MV-4-11 (cell line): ENCODE data around the gene GRB14.

Experiments
- DNase-seq: peaks from one replicate; lab custom pipeline; 2025; lab: John Stamatoyannopoulos, UW

The GRB14 gene

DNA sequence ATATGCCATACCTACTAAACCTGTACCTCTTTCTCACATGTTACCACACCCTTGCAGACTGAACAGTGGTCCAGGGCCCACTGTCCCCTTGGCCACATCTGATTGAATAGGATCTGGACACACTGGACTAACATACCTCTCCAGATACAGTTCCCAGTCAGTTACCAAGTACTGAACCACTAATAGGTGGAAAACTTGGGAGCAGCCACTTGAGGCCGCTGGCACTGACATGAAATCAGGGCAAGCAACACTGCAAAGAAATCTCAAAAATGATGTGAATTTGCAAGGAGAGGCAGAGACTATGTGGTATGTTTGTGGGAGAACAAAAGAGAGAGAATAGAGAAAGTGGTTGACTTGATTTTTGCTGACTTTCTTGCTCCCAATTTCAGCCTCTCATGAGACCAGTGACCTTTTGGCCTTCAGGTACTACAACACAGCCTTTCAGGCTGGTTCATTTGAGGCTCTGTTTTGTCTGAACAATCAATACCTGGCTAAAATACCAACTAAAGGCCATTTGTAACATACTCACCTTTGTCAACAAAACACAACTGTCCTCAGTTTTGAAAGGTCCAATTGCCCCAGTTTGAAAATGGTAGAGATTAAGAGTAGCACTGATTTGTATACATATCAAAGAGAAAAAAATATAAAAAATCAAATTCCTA is 7.8 kb downstream of the GRB14 start:
- no peak for DNase-seq

- DNase-seq: no peak
These were observed 11.5 kb downstream of the GRB14 start for GRCh38 chr2:164609790-164610189.

DNA sequence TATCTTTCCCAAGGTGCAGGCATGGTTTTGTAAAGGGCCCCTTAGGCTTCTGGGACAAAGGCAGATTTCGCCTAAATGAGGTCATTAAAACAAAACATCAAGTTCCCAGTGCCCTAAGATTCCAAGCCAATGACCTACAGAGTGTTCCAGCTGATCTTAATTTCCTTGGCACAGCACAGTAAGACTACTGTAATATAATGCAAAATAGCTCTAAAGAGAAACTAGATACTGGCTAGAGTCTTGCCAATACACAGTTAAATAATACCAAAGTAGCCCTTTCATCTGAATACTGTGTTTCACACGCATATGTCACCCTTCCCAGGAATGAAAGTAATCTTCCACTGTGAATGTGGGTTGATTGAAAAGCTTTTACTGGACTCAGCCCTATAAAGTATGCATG is 14.7 kb downstream of the GRB14 start:
- no peak for DNase-seq

DNA sequence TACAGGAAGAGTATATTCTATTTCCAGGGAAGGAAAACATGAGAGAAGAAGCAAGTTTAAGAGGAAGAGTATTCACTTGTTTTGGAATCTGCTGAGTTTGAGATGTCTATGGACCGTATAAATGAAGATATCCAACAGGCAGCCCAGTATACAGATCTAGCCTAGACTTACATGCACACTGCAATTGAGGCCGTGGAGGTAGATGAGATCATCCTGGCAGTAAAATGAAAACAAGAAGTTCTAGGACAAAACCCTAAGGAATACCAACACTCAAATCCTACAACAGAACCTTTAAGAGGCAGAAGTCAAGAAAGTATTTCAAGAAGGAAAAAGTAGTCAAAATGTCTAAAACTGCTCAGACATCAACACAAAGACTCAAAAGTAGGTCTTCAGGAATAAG is 16.0 kb downstream of the GRB14 start:
- DNase-seq: no peak

- DNase-seq: no peak
These were observed 20.5 kb downstream of the GRB14 start for GRCh38 chr2:164600763-164601162.

GRCh38 chr2:164599954-164600589 is 21.2 kb downstream of the GRB14 start:
- peak; percentile 36 for DNase-seq

DNA sequence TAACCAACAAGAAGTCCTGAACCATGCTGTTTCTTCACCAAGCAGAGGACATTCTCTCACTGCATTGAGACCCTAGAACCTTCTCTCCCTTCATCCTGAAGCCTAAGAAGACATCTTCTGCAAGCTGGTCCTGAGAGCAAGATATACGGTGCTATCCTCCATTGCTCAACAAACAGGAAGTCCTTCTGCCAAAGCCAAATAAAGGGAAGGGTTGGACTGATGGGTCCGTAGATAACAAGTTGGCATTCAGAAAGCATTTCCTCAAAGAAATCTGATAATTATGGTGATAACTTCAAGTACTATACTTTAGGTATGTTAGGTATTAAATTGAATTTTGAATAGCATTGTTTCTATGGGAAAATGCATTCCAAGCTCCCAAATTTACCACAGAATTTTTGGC is 23.3 kb downstream of the GRB14 start:
- DNase-seq: peak; percentile 1

DNA sequence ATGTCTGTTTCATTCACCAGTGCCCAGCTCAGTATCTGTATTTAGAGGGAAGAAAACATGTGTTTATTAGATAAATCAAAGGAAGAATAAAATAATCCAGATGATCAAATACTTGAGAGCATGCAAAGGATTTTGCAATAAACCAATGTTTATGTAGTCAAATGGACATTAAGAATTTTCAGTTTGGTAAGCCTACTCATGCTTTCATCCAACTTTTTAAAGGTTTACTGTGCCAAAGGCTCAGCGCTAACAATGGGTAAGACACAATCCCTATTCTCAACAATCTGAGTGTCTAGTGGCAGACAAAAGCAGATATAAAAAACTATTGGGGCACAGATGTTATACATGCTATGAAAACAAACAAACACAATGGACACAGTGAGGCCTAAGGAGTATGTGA is 26.3 kb downstream of the GRB14 start:
- no peak for DNase-seq

- DNase-seq: no peak
These were observed 27.3 kb downstream of the GRB14 start for GRCh38 chr2:164593959-164594358.

DNA sequence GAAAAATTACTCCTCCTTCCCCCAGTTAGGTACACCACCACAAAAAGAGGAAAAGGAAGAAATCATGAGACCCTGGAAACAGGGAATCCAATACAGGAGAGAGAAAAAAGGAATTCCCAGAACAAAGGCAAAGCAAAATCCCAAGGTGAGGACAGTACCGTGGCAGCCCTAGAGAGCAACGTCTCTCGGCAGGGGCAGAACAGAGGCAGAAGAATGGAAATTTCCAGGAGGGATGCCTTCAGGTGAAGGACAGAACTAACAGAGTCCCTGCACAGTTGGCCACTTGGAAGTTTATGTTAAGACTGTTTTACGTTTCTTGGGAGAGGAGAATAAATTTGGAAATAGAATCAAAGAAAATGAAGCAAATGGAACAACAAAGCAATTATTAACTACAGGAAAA is 27.7 kb downstream of the GRB14 start:
- no peak for DNase-seq

DNA sequence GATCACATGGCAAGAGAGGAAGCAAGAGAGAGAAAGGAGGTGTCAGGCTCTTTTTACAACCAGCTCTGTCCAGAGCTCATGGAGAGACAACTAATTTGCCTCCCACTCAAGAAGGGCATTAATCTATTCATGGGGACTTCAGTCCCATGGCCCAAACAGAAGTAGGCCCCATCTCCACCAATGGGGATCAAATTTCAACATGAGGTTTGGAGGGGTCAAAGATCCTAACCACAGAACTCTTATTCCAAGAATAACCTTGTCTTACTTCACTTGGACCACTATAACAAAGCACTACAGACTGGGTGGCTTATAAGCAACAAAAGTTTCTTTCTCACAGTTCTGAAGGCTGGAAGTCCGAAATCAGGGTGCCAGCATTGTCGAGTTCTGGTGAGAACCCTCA is 31.8 kb downstream of the GRB14 start:
- no peak for DNase-seq

DNA sequence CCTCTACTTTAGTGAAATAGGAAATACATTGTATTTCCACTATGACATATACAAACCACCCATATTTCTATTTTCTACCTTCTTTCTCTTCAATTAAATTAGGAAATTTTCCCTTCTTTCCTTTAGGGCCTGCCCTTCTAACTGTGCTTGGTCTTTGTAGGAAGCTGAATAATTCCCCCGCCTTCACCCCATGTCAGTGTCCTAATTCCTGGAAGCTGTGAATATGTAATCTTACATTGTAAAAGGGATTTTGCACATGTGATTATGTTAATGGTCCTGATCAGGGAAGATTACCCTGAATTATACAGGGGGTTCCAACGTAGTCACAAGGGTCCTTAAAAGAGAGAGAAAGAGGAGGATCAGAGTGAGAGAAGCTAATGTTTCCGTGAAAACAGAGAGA is 40.2 kb downstream of the GRB14 start:
- DNase-seq: no peak

DNA sequence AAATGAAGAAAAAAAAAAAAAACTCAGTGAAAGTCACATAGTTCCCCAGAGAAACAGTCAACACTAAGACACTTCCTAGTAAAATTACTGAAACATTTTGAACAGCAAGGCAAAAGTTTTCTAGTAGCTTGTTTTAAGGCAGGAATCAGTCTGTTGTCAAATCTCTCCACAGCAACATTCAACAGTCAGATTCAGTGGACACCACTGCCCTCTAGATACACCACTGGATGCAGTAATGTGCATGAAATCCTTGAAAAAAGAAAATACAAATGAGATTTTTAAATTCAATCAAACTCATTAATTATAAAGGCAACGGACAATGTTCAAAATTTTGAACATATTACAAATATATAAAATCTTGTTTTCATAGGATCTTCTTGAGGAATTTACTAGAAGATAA is 46.4 kb downstream of the GRB14 start:
- DNase-seq: no peak

DNA sequence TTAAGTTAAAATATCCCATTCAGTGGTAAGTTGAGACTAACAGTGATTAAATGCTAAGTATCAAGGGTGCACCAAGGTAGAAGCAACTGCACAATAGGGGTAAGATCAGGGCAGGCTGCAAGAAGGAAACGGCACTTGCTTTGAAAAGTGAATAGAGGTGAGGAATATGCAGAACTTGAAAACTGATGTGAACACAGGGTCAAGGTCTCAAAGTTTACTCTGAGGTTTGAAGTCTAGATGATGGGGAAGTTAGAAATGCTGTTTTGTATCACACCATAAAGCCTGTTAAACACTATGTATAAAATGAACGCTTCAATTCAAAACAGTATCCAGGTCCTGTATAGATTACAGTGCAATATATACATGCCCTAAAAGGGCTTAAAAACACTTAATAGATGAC is 50.8 kb downstream of the GRB14 start:
- DNase-seq: no peak

- DNase-seq: no peak
These were observed 51.9 kb downstream of the GRB14 start for GRCh38 chr2:164569378-164569777.

DNA sequence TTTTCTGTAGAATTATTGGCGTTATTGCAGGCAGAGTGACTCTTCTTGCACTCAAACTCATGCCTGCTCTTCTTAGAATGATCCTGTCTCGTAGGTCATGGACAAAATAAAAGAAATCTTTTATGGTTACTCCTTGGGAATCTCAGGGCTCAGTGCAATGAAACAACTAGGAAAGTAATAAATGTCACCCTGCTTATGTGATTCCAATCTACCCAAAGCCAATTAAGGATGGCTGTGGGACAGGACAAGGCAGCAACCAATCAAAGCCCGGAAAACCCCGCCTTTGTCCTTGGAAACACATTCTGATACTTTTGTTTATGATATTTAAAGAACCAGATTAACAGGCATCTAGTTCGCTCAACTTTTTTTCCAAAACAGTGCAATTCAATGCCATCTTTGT is 53.0 kb downstream of the GRB14 start:
- DNase-seq: no peak

DNA sequence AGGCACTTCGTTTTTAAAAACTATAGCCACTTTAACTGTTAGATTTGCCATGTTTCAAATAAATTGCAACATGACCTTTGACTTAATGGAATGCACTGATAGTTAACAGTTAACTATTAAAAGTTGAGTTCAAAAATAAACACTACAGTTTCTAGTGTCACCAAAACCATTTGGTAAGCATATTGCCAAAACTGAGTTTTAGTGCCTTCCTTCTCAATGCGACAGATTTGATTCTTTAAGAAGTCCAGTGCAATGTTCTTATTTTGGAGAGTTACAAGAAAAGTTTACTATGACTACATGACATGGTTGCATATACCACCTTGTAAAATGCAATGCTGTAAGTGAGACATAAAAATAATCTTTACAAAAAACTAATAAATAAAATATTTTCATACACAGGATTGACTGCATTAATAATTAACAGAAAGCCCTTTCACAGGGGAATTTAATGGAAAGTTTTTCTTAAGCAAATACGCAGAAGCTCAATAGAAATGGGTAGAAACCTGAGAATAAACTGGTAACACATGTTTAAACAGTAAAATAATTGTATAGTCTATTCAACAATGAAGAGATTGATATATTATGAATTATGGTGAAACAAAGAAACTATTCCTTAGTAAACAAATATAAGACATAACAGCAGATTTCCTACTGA is 53.8 kb downstream of the GRB14 start:
- DNase-seq: no peak

DNA sequence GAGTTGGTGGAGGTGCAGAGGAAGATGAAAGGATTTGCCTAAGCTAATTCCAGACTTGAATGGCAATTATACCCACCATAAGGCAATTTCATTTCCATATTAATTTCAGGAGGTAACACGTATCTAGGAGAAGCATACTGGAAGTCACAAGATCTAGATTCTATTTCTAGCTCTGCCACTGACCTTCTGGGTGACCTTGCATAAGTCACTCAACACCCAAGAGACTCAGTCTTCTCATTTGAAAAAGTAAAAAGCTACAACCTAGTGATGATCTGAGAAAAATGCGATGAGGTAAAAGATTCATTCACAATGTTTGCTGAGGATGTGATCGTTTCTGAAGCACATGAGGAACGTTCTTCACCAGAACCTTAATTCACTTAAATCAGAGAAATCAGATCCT is 55.9 kb downstream of the GRB14 start:
- DNase-seq: no peak

GRCh38 chr2:164562666-164563065 is 58.6 kb downstream of the GRB14 start:
- no peak for DNase-seq

DNA sequence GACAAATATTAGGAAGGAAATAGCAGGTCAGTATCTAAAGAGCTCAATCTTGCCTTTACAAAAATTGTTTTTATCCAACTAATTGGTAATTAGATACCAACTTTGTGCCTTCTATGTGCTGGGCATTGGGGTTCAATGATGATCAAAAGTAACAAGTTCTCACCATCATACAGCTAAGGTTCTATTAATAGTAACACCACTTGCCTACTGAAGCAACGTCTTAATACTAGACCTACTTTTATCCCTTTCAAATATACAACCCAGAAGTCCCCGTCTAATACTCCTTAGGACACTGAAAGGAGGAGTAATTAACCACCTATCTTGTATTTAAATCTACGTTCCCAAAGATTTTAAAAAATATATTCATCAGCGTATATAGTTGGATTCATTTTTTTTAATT is 59.3 kb downstream of the GRB14 start:
- no peak for DNase-seq

GRCh38 chr2:164561416-164561815 is 59.9 kb downstream of the GRB14 start:
- DNase-seq: no peak

- DNase-seq: no peak
These were observed 60.4 kb downstream of the GRB14 start for GRCh38 chr2:164560902-164561301.

DNA sequence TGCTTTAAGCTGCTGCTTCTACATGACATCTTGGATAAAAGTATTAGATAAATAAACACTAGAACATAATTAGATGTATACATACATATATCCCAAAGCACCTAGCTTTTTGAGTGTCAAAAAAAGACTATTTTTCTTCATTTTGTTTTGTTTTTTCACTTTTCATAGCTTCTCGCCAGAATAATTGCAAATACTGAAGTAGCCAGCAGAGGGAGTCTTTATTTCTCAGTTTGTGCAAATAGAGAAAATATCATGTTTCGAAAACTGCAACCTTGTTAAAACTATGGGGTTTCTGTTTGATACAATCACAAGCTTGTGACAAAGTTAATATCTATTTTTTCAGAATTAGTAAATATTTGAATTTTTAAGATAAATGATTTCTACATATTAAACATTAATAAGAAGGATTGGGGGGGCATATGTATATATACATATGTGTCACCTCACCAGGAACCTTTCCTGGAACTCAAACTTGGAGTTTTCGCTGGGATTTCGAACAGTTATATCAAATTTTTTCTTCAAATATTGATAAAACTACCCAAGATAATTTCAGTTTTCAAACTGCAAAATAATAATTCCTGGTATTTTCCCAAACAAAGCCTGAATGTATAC is 61.0 kb downstream of the GRB14 start:
- no peak for DNase-seq
